ENCODE measurements around the gene GTPBP2. TPM values are rescaled to one million over a fixed set of nuclear protein-coding genes. Genes with fewer than 3 reads are reported as not detected.

The GTPBP2 gene
- total and polyA plus RNA-seq, 11 donors = 16.6 to 37.1 (median 26.1) TPM

- DNase-seq (no peak), ATAC-seq (no peak)
- Histone ChIP-seq H3K27ac (no peak overlapping the region), H3K4me1 (peaks cover 3 to 32% (median 23%) of the 10 kb centered on the region in 12 donors), H3K36me3 (peaks cover 2 to 62% (median 56%) of the 10 kb centered on the region in 9 donors), H3K9me3 (no peaks in the 10 kb centered on the region), H3K4me3 (no peak overlapping the region), H3K27me3 (no peaks in the 10 kb centered on the region)
- 85 to 96% (median 94%) methylated on average over 15 to 16 of the region's 16 CpGs for WGBS, 4 donors
- no peak for TF ChIP-seq POLR2A (IDR thresholded peaks at IDR 0.05)
- TF ChIP-seq, protein P1, sequence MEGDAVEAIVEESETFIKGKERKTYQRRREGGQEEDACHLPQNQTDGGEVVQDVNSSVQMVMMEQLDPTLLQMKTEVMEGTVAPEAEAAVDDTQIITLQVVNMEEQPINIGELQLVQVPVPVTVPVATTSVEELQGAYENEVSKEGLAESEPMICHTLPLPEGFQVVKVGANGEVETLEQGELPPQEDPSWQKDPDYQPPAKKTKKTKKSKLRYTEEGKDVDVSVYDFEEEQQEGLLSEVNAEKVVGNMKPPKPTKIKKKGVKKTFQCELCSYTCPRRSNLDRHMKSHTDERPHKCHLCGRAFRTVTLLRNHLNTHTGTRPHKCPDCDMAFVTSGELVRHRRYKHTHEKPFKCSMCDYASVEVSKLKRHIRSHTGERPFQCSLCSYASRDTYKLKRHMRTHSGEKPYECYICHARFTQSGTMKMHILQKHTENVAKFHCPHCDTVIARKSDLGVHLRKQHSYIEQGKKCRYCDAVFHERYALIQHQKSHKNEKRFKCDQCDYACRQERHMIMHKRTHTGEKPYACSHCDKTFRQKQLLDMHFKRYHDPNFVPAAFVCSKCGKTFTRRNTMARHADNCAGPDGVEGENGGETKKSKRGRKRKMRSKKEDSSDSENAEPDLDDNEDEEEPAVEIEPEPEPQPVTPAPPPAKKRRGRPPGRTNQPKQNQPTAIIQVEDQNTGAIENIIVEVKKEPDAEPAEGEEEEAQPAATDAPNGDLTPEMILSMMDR (IDR thresholded peaks at IDR 0.05) = no peak
- intact Hi-C loops (cut with DNase I) = no loop called here
Observed at GRCh38 chr6:43625393-43625992, 3.6 kb downstream of the GTPBP2 start.

- H3K27me3 ChIP-seq = no peaks in the 10 kb centered on the region
- H3K27ac ChIP-seq = no peak overlapping the region
- peaks cover 3 to 26% (median 19%) of the 10 kb centered on the region in 12 donors for H3K4me1 ChIP-seq
- WGBS, 4 donors = 78 to 86% (median 80%) methylated on average over 7 of the region's 7 CpGs
- H3K9me3 ChIP-seq = no peaks in the 10 kb centered on the region
- peaks cover 2 to 69% (median 62%) of the 10 kb centered on the region in 9 donors for H3K36me3 ChIP-seq
- DNase-seq = no peak
- TF ChIP-seq POLR2A (IDR thresholded peaks at IDR 0.05) = no peak
- TF ChIP-seq, protein P1 (IDR thresholded peaks at IDR 0.05) = no peak
- no peak for ATAC-seq
- intact Hi-C loops (cut with DNase I) = no loop called here
- H3K4me3 ChIP-seq = no peak overlapping the region
Observed at GRCh38 chr6:43624786-43625288, 4.2 kb downstream of the GTPBP2 start.

- Histone ChIP-seq H3K27me3 (no peaks in the 10 kb centered on the region), H3K36me3 (peaks cover 2 to 76% (median 69%) of the 10 kb centered on the region in 9 donors), H3K4me3 (no peak overlapping the region), H3K4me1 (peaks cover 3 to 28% (median 19%) of the 10 kb centered on the region in 12 donors), H3K27ac (no peak overlapping the region), H3K9me3 (no peaks in the 10 kb centered on the region)
- intact Hi-C loops (cut with DNase I) = no loop called here
- WGBS, 4 donors = 84 to 91% (median 91%) methylated on average over 11 to 12 of the region's 12 CpGs
- TF ChIP-seq, protein P1 (IDR thresholded peaks at IDR 0.05) = no peak
- no peak for TF ChIP-seq POLR2A (IDR thresholded peaks at IDR 0.05)
- ATAC-seq (no peak), DNase-seq (no peak)
Observed at GRCh38 chr6:43623880-43624785, 4.9 kb downstream of the GTPBP2 start.

- WGBS, 4 donors = 91 to 96% (median 94%) methylated on average over 10 of the region's 10 CpGs
- ATAC-seq (no peak), DNase-seq (no peak)
- no peak overlapping the region for H3K4me3 ChIP-seq
- intact Hi-C loops (cut with DNase I) = no loop called here
- peaks cover 2 to 86% (median 73%) of the 10 kb centered on the region in 9 donors for H3K36me3 ChIP-seq
- H3K9me3 ChIP-seq = no peaks in the 10 kb centered on the region
- TF ChIP-seq, protein P1 (IDR thresholded peaks at IDR 0.05) = no peak
- H3K4me1 ChIP-seq = peaks cover 3 to 21% (median 12%) of the 10 kb centered on the region in 12 donors
- H3K27me3 ChIP-seq = no peaks in the 10 kb centered on the region
- no peak overlapping the region for H3K27ac ChIP-seq
Observed at GRCh38 chr6:43622541-43622940, 6.5 kb downstream of the GTPBP2 start.
